ENCODE results near the gene WDR19. TPM values are rescaled to one million over a fixed set of nuclear protein-coding genes. Genes with fewer than 3 reads are reported as not detected.

Gene WDR19
- 23.3 and 35.3 TPM in 2 replicates for polyA plus RNA-seq (2012; rRNA removed)
- 14.8 and 17.9 TPM in 2 replicates for polyA plus RNA-seq (2012; cell fraction: cytosol; rRNA removed)
- polyA plus RNA-seq (2012; cell fraction: nucleus; rRNA removed) = 72.8 and 107 TPM in 2 replicates

- peak within 1 kb of the TSS; percentile 70 for H3K9ac ChIP-seq
- peak; percentile 95 for DNase-seq
- H2AFZ ChIP-seq (ENCODE audit: low read depth) = peak within 1 kb of the TSS; percentile 98
- H3K27me3 ChIP-seq (ENCODE audit: insufficient read depth) = no peaks in the 10 kb centered on the region
- H3F3A ChIP-seq (replicated peaks; ENCODE audit: insufficient read depth) = peaks cover 5% of the 10 kb centered on the region
- H3K4me3 ChIP-seq (ENCODE audit: low read depth in 2 of 2, low read length in 1 of 2) = peak within 1 kb of the TSS; percentile 78 to 81
- ChIA-PET CTCF (interaction anchor here (0.7 to 1.8 kb wide), 14 partner anchors 18 to 377 kb away, joined by 3 to 8 read pairs (median 3); partner anchors contain the start of gene KLHL5), POLR2A (interaction anchor here (0.6 kb wide), 1 partner anchor 185 kb away, joined by 3 read pairs; no protein-coding TSS in a partner anchor)
- H4K20me1 ChIP-seq (ENCODE audit: insufficient read depth) = no peaks in the 10 kb centered on the region
- H3K9me3 ChIP-seq = no peaks in the 10 kb centered on the region
- peak within 1 kb of the TSS; percentile 54 to 85; a peak in 3 of 4 replicates for H3K27ac ChIP-seq (ENCODE audit: low read depth in 2 of 2, low read length in 1 of 2)
- H3K36me3 ChIP-seq (replicated peaks in 1 of 2; ENCODE audit: control insufficient read depth in 1 of 2, insufficient read depth in 2 of 2, low read length in 1 of 2) = peaks cover 4 to 13% of the 10 kb centered on the region in 2 experiments
- H3K79me2 ChIP-seq (ENCODE audit: insufficient read depth) = peaks cover 6% of the 10 kb centered on the region; the same call in 1 of the 2 replicates
- under 1% methylated on average over 38 of the region's 48 CpGs for WGBS (ENCODE audit: low lambda C conversion rate)
- H3K4me1 ChIP-seq (ENCODE audit: control insufficient read depth in 1 of 2, insufficient read depth in 2 of 2, low read depth in 1 of 2, low read length in 1 of 2) = peaks cover 0 to 4% of the 10 kb centered on the region in 2 experiments; a peak in 3 of 4 replicates
- H3K9me2 ChIP-seq = no peaks in the 10 kb centered on the region
- peak within 1 kb of the TSS; percentile 78 for H3K4me2 ChIP-seq
- TF ChIP-seq SMC3 (IDR thresholded peaks at IDR 0.05; ENCODE audit: low read depth, low read length) = no peak
- peak; percentile 98 for TF ChIP-seq CHD2 (IDR thresholded peaks at IDR 0.05; ENCODE audit: low read length, partially characterized antibody)
- TF ChIP-seq NFIC (IDR thresholded peaks at IDR 0.05; ENCODE audit: borderline replicate concordance) = no peak
- peak; percentile 82 for TF ChIP-seq TAF1 (IDR thresholded peaks at IDR 0.05; ENCODE audit: borderline replicate concordance, low read depth, low read length)
- TF ChIP-seq EP300 (IDR thresholded peaks at IDR 0.05; ENCODE audit: borderline replicate concordance in 1 of 2, low read depth in 1 of 2, low read length in 1 of 2) = no peak
- TF ChIP-seq, protein P1, sequence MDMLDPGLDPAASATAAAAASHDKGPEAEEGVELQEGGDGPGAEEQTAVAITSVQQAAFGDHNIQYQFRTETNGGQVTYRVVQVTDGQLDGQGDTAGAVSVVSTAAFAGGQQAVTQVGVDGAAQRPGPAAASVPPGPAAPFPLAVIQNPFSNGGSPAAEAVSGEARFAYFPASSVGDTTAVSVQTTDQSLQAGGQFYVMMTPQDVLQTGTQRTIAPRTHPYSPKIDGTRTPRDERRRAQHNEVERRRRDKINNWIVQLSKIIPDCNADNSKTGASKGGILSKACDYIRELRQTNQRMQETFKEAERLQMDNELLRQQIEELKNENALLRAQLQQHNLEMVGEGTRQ (IDR thresholded peaks at IDR 0.05; ENCODE audit: borderline replicate concordance, low read depth, low read length) = peak; percentile 43; the same call in 1 of the 2 replicates
- TF ChIP-seq RAD21 (IDR thresholded peaks at IDR 0.05; ENCODE audit: low read length) = peak; percentile 58
- 0 out of 2 replicates have a peak, but pooled peaks have one; percentile 5 for TF ChIP-seq RCOR1 (IDR thresholded peaks at IDR 0.05; ENCODE audit: low read length)
- no peak for TF ChIP-seq RXRA (IDR thresholded peaks at IDR 0.05; ENCODE audit: borderline replicate concordance, low read depth)
- peak; percentile 89 for TF ChIP-seq USF1 (IDR thresholded peaks at IDR 0.05; ENCODE audit: borderline replicate concordance, low read depth)
- no peak for TF ChIP-seq GATA2 (CRISPR knock-in tag; IDR thresholded peaks at IDR 0.05)
- no peak for TF ChIP-seq FOXJ3 (CRISPR knock-in tag; IDR thresholded peaks at IDR 0.05)
- TF ChIP-seq TEAD4 (IDR thresholded peaks at IDR 0.05; ENCODE audit: borderline replicate concordance, insufficient read depth) = no peak
- TF ChIP-seq, protein P2, sequence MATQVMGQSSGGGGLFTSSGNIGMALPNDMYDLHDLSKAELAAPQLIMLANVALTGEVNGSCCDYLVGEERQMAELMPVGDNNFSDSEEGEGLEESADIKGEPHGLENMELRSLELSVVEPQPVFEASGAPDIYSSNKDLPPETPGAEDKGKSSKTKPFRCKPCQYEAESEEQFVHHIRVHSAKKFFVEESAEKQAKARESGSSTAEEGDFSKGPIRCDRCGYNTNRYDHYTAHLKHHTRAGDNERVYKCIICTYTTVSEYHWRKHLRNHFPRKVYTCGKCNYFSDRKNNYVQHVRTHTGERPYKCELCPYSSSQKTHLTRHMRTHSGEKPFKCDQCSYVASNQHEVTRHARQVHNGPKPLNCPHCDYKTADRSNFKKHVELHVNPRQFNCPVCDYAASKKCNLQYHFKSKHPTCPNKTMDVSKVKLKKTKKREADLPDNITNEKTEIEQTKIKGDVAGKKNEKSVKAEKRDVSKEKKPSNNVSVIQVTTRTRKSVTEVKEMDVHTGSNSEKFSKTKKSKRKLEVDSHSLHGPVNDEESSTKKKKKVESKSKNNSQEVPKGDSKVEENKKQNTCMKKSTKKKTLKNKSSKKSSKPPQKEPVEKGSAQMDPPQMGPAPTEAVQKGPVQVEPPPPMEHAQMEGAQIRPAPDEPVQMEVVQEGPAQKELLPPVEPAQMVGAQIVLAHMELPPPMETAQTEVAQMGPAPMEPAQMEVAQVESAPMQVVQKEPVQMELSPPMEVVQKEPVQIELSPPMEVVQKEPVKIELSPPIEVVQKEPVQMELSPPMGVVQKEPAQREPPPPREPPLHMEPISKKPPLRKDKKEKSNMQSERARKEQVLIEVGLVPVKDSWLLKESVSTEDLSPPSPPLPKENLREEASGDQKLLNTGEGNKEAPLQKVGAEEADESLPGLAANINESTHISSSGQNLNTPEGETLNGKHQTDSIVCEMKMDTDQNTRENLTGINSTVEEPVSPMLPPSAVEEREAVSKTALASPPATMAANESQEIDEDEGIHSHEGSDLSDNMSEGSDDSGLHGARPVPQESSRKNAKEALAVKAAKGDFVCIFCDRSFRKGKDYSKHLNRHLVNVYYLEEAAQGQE (IDR thresholded peaks at IDR 0.05; ENCODE audit: low read depth, low read length) = no peak
- TF ChIP-seq FOSL2 (IDR thresholded peaks at IDR 0.05; ENCODE audit: borderline replicate concordance, low read depth) = no peak; the same call in 1 of the 2 replicates
- TF ChIP-seq NRF1 (IDR thresholded peaks at IDR 0.05; ENCODE audit: low read depth, low read length) = peak; percentile 82
- no peak for TF ChIP-seq MEF2A (IDR thresholded peaks at IDR 0.05; ENCODE audit: borderline replicate concordance, low read depth)
- peak; percentile 71 for TF ChIP-seq POLR2AphosphoS5 (IDR thresholded peaks at IDR 0.05; ENCODE audit: low read depth, low read length)
- peak; percentile 83; the same call in 1 of the 2 replicates for TF ChIP-seq ZBTB33 (IDR thresholded peaks at IDR 0.05; ENCODE audit: borderline replicate concordance, low read depth)
- no peak for TF ChIP-seq TCF12 (IDR thresholded peaks at IDR 0.05)
- TF ChIP-seq SIN3A (IDR thresholded peaks at IDR 0.05; ENCODE audit: borderline replicate concordance, low read depth, low read length) = no peak; the same call in 1 of the 2 replicates
- TF ChIP-seq ELF1 (IDR thresholded peaks at IDR 0.05) = peak; percentile 67
- no peak for TF ChIP-seq GABPA (IDR thresholded peaks at IDR 0.05; ENCODE audit: low read depth)
- TF ChIP-seq RFX5 (IDR thresholded peaks at IDR 0.05; ENCODE audit: low read length) = peak; percentile 57
- TF ChIP-seq YY1 (IDR thresholded peaks at IDR 0.05; ENCODE audit: low read depth) = no peak
- no peak for TF ChIP-seq FOXM1 (IDR thresholded peaks at IDR 0.05; ENCODE audit: low read depth)
Observed at GRCh38 chr4:39181905-39182638, at the start of gene WDR19. Gene WDR19, plus strand, starts transcription at chr4:39182529. Its CDS starts 29 bp downstream, at chr4:39182558.
